CD4-positive, alpha-beta T cell treated with Interleukin-1 beta for 1 hour (primary cell): ENCODE data around the gene INSR.
A peak's percentile ranks its signal among the peaks of the same experiment; 100 is the strongest.
"Not testable (repeated sequence)": the region's sequence is repeated elsewhere in the genome, so short reads cannot be mapped to it uniquely, and the experiment has no call there.

Experiments used
- DNase-seq, 2 donors: peaks; one replicate each; pipeline ENCODE4 v3.0.0-alpha.2; 2020 to 2022

Gene INSR

GRCh38 chr19:7257148-7258040, 36.8 kb downstream of the INSR start:
- DNase-seq: no peak

DNA sequence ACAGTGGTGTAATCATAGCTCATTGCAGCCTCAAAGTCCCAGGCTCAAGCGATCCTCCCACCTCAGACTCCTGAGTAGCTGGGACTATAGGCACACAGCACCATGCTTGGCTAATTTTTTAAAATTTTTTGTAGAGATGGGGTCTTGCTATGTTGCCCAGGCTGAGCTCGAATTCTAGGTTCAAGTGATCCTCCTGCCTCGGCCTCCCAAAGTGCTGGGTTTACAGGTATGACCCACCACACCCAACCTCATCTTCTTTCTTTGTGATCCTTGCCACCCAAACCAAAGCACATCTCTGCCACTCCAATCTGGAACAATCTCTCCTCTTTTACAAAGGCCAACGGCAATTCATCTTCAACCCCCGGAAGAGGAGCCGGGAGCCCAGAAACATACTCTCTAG, 38.6 kb downstream of the INSR start:
- DNase-seq: no peak

DNA sequence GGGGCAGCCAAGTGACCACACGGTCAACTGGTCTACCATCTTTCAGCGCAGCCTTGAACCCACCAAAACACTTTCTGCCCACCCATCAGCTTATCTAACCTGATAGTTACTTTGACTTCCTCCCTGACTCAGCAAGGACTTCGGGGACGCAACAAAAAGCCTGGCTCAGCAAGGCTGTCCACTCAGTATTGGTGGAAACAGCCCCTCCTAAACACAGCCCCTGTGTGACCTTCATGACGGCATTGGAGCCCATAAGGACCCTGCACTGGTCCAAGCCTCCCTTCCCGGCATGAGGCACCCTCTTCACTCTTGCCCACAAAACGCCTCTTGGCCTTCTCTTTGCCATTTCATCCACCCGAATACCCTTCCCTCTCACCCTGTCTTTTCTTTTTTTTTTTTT, 39.1 kb downstream of the INSR start:
- DNase-seq: no peak

DNA sequence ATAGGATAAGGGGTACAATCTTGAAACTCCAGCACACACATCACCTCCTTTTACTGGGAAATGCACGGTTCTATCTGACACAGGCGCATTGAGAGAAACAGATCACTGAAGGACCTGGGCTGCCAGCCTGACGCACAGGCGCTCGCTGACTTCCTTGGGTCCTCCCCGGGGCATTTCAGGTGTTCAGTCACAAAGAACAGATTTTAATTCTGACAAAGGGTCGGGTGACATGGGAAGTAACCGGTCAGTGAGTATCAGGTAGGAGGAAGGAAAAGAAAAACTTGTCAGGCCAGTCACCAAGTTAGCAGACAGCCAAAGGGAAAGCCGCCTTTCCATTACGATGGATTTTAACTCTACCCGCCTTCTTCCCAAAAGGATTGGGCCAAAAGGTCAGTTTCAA, 39.6 kb downstream of the INSR start:
- DNase-seq: no peak

DNA sequence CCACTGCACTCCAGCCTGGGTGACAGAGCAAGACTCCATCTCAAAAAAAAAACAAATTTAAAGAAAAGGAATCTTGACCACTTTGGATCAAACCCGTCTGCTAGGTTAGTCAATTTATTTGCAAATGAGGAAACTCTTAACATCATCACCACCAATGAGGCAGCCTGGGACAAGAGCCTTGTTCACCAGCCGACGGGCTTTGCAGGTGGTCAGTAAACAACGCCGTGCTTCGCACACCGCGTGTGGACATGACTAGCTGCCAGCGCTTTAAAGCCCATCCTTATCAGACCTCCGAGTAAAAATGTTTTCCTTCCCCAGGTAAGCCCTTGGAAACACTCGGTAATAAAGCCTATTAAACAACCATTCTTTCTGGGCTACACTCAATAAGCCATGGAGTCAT, 41.9 kb downstream of the INSR start:
- DNase-seq: no peak

GRCh38 chr19:7251494-7251893, 42.7 kb downstream of the INSR start:
- no peak for DNase-seq

DNA sequence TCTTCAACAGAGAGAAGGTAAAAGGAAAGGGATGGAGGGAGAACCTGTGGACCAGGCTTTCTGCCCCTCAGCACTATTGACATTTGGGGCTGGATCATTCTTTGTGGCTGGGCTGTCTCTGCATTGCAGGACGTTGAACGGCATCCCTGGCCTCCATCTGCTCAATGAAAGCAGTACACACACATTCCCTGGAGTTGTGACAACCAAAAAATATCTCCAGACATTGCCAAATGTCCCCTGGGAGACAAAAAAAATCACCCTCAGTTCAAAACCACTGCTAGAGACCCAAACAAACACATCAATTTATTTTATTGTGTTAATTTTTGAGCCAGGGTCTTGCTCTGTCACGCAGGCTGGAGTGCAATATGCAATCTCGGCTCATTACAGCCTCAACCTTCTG, 43.3 kb downstream of the INSR start:
- DNase-seq: no peak

- DNase-seq: no peak
Measured at GRCh38 chr19:7250057-7250596, 44.1 kb downstream of the INSR start.

GRCh38 chr19:7247155-7247554, 47.1 kb downstream of the INSR start:
- no peak for DNase-seq

GRCh38 chr19:7246601-7247000, 47.6 kb downstream of the INSR start:
- DNase-seq: no peak

GRCh38 chr19:7242601-7243258, 51.5 kb downstream of the INSR start:
- DNase-seq: peak in 1 of 2 donors; percentile 4

GRCh38 chr19:7238051-7238450, 56.2 kb downstream of the INSR start:
- no peak for DNase-seq

DNA sequence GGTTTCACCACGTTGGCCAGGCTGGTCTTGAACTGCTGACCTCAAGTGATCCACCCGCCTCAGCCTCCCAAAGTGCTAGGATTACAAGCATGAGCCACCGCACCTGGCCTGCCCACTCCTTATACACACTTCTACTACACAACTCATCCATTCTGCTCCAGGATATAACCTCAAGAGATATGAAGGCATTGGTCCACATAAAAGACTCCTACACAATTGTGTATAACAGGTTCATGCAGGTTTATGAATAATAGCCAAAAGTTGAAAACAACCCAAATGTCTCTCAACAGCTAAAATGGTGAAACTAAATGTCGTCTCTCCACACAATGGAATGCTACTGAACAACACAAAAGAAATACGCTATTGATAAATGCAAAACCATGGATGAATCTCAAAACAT, 58.1 kb downstream of the INSR start:
- DNase-seq: no peak

- DNase-seq: no peak
Measured at GRCh38 chr19:7230826-7231225, 63.4 kb downstream of the INSR start.

DNA sequence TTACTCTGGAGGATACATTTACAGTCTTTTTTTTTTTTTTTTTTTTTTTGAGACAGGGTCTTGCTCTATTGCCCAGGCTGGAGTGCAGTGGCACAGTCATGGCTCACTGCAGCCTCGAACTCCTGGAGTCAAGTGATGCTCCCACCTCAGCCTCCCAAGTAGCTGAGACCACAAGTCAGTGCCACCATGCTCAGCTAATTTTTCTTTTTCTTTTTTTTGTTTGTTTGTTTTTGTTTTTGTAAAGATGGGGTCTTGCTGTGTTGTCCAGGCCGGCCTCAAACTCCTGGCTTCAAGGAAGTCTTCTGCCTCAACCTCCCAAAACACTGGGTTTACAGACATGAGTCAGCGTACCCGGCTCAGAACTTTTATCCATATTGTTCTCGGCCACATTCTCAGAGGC, 64.5 kb downstream of the INSR start:
- no peak for DNase-seq

GRCh38 chr19:7228935-7229541, 65.2 kb downstream of the INSR start:
- no peak for DNase-seq

GRCh38 chr19:7227735-7228134, 66.5 kb downstream of the INSR start:
- DNase-seq: no peak

DNA sequence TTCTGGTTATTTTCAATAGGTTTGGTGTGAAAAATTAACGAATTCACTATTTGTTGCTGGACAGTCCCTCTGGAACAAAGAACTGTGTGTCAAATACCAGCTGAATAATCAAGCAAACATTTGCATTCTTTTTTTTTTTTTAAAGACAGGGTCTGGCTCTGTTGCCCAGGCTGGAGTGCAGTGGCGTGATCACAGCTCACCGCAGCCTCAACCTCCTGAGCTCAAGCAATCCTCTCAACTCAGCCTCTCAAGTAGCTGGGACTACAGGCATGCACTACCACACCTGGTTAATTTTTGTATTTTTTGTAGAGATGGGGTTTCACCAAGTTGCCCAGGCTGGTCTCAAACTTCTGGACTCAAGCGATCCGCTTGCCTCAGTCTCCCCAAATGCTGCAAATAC, 67.1 kb downstream of the INSR start:
- DNase-seq: not testable (repeated sequence)

DNA sequence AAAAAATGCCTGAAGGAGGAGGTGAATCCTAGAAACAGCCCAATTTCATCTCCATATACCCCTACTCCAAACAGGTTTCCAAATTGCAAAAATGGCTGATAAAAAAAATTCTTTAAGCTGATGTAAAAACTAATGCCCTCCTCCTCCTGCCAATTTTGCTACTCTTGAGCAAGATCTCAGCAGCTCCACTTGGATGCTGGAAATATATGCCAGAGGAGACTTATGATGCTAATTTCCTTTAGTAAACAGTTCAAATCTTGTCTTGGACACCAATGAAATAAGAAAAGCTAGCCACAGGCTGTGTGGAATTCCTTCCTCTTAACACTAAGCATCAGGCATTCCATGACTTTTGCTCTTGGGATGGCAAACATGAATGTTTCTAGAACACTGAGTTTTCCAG, 67.5 kb downstream of the INSR start:
- no peak for DNase-seq

DNA sequence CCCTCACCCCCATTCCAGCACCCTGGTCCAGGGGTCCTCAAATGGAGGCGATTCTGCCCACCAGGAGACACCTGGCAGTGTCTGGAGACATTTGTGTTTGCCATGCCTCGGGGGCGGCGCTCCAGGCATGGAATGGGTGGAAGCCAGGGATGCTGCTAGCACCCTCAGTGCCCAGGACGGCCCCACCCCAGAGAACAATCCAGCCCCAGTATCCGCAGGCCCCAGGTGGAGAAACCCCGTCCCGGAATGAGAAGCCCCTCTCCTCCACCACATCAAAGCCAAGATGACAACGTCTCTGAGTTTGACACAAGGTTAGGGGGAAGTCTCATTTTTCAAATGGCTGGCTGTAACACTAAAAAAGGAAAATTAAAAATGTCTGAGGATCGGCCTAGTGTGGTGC, 68.5 kb downstream of the INSR start:
- DNase-seq: no peak

DNA sequence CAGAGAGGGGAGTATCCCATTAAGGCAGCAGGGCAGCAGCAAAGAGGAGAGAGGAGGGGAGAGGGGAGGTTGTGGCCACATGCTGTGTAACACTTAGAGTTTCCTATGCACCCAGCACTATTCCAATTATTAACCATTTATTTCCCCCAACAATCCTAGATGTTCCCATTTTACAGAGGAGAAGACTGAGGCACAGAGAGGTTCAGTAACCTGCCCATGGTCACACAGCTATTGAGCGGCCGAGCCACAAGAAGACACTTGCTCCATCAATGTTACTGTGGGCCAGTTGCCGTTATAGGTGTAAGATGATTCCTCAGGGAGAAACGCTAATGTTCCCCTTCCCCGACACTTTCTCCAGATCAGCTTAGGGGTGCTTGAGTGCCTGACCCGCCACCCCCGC, 69.2 kb downstream of the INSR start:
- no peak for DNase-seq

- DNase-seq: no peak
Measured at GRCh38 chr19:7224209-7224686, 70.0 kb downstream of the INSR start.

- DNase-seq: no peak
Measured at GRCh38 chr19:7223429-7223828, 70.8 kb downstream of the INSR start.

- DNase-seq: no peak
Measured at GRCh38 chr19:7219056-7219455, 75.2 kb downstream of the INSR start.
